ENCODE results near the gene RNPEPL1.

GRCh38 chr2:240531038-240531437 is 37.2 kb upstream of the RNPEPL1 start:
- no peak for TF ChIP-seq CTCF (IDR thresholded peaks at IDR 0.05; ENCODE audit: insufficient read depth, low read depth, low read length)
- TF ChIP-seq EZH2 (IDR thresholded peaks at IDR 0.05; ENCODE audit: insufficient read depth, low read length): no peak
